Measurements from ENCODE around the gene ALMS1. TPM values are rescaled to one million over a fixed set of nuclear protein-coding genes. Genes with fewer than 3 reads are reported as not detected.
"Not testable (repeated sequence)": the region's sequence is repeated elsewhere in the genome, so short reads cannot be mapped to it uniquely, and the experiment has no call there.

ALMS1 gene
- total RNA-seq, 1 donor from 2014 or later, result 19.4 TPM

DNA sequence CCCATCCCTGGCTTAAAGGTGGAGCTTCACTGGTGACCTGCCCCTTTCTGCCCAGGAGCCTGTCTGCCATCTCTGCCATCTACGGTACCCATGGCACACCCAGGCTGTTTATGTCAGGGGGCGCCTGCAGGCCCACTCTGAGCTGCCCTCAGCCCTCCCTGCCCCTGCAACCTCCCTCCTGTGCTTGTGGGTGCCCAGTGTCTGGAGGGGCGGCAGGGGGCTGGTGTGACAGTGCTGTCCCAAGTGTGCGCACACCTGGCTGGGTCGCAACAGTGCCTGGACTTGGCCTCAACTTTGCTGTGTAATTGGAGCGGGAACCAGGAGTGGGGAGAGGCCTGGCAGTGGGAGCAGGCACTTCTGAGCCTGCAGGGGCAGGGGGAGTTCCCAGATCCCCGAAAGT is 102.4 kb downstream of the ALMS1 start:
- Mint-ChIP-seq H3K27me3 (ENCODE audit: insufficient read depth) (no peaks in the 10 kb centered on the region), H3K4me3 (no peak overlapping the region), H3K27ac (no peak overlapping the region), H3K9me3 (no peaks in the 10 kb centered on the region), H3K36me3 (ENCODE audit: low read depth) (peaks cover 14% of the 10 kb centered on the region), H3K4me1 (ENCODE audit: low read depth) (peaks cover 8% of the 10 kb centered on the region)
- intact Hi-C loops (cut with micrococcal nuclease), result no loop called here
- DNase-seq (ENCODE audit: low spot score), result no peak

DNA sequence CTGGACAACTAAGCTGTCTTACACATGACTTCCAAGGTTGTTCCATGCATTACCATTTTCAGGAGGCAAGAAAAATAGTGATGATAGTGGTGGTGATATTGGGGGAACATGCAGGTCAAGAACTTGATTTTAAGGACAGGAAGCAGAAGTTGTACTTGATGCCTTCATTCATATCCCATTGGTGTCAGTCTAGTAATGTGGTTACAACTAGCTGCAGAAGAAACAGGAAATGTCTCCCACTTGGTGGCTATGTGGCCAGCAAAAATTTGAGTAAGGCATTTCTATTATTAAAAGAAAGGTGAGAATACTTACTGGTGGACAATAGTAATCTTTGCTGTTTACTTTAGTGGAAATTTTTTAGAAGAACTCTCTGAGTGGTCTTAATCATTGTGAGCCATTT is 103.4 kb downstream of the ALMS1 start:
- peaks cover 14% of the 10 kb centered on the region for H3K36me3 Mint-ChIP-seq (ENCODE audit: low read depth)
- intact Hi-C loops (cut with micrococcal nuclease), result no loop called here
- no peaks in the 10 kb centered on the region for H3K27me3 Mint-ChIP-seq (ENCODE audit: insufficient read depth)
- peaks cover 8% of the 10 kb centered on the region for H3K4me1 Mint-ChIP-seq (ENCODE audit: low read depth)
- no peak overlapping the region for H3K4me3 Mint-ChIP-seq
- H3K9me3 Mint-ChIP-seq, result no peaks in the 10 kb centered on the region
- H3K27ac Mint-ChIP-seq, result no peak overlapping the region
- DNase-seq (ENCODE audit: low spot score), result no peak

DNA sequence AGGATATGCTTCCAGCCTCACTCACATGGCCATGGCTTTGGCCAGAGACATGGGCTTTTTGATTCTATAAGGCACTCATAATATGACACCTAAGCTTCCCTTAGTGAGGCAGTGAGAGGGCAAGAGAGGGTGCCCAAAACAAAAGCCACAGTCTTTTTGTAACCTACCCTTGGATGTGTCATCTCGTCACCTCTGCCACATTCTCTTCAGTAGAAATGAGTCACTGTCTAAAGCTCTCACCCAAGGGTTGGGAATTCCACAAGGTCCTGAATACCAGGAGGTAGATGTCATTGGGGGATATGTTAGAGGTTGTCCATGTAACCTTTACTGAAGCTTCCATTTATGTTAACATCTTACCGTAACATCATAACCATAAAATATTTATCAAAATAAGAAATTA is 108.4 kb downstream of the ALMS1 start:
- Mint-ChIP-seq H3K4me3 (no peak overlapping the region), H3K27ac (peak overlapping the region; percentile 30), H3K36me3 (ENCODE audit: low read depth) (peaks cover 14% of the 10 kb centered on the region), H3K27me3 (ENCODE audit: insufficient read depth) (no peaks in the 10 kb centered on the region), H3K9me3 (no peaks in the 10 kb centered on the region), H3K4me1 (ENCODE audit: low read depth) (peaks cover 4% of the 10 kb centered on the region)
- DNase-seq (ENCODE audit: low spot score), result no peak
- intact Hi-C loops (cut with micrococcal nuclease), result no loop called here

DNA sequence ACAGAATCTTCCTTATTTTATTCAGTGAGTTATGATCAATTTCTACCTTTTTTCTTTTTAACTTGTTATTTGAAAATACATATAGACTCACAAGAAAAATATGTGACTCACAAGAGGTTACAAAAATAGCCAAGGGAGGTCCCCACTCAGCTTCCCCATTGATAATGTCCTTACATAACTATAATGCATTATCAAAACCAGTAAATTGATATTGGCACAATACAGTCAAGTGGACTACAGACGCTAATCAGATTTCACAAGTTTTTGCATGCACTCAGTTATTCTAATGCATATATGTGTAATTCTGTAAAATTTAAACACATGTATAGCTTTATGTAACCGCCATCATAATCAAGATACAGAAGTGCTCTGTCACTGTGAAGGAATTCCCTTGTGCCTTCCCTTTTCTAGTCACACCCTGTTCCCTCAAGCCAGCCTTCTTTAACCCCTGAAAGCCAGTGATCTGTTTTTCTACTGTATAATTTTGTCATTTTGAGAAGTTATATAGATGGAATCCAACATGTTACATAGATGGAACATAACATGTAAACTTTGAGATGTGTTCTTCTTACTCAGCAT is 118.4 kb downstream of the ALMS1 start:
- peaks cover 34% of the 10 kb centered on the region for H3K9me3 Mint-ChIP-seq
- no peak overlapping the region for H3K27ac Mint-ChIP-seq
- H3K36me3 Mint-ChIP-seq (ENCODE audit: low read depth), result peaks cover 6% of the 10 kb centered on the region
- peaks cover 2% of the 10 kb centered on the region for H3K27me3 Mint-ChIP-seq (ENCODE audit: insufficient read depth)
- H3K4me1 Mint-ChIP-seq (ENCODE audit: low read depth), result no peaks in the 10 kb centered on the region
- DNase-seq (ENCODE audit: low spot score), result no peak
- intact Hi-C loops (cut with micrococcal nuclease), result no loop called here
- H3K4me3 Mint-ChIP-seq, result no peak overlapping the region

DNA sequence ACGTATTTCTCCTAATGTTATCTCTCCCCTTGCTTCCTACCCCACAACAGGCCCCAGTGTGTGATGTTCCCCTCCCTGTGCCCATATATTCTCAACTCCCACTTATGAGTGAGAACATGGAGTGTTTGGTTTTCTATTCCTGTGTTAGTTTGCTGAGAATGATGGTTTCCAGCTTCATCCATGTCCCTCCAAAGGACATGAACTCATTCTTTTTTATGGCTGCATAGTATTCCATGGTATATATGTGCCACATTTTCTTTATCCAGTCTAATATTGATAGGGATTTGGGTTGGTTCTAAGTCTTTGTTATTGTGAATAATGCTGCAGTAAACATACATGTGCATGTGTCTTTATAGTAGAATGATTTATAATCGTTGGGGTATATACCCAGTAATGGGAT is 119.2 kb downstream of the ALMS1 start:
- H3K4me1 Mint-ChIP-seq (ENCODE audit: low read depth); H3K27me3 Mint-ChIP-seq (ENCODE audit: insufficient read depth); H3K36me3 Mint-ChIP-seq (ENCODE audit: low read depth); H3K4me3 Mint-ChIP-seq; DNase-seq (ENCODE audit: low spot score); intact Hi-C loops (cut with micrococcal nuclease); H3K27ac Mint-ChIP-seq: not testable (repeated sequence)
- peaks cover 39% of the 10 kb centered on the region for H3K9me3 Mint-ChIP-seq

DNA sequence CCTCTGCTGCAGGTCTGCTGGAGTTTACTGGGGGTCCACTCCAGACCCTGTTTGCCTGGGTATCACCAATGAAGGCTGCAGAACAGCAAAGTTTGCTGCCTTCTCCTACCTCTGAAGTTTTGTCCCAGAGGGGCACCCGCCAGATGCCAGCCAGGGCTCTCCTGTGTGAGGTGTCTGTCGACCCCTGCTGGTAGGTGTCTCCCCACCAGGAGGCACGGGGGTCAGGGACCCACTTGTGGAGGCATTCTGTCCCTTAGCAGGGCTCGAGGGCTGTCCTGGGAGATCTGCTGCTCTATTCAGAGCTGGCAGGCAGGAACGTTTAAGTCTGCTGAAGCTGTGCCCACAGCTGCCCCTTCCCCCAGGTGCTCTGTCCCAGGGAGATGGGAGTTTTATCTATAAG is 124.8 kb downstream of the ALMS1 start:
- H3K4me1 Mint-ChIP-seq (ENCODE audit: low read depth); H3K27me3 Mint-ChIP-seq (ENCODE audit: insufficient read depth); DNase-seq (ENCODE audit: low spot score); H3K4me3 Mint-ChIP-seq; intact Hi-C loops (cut with micrococcal nuclease); H3K36me3 Mint-ChIP-seq (ENCODE audit: low read depth); H3K27ac Mint-ChIP-seq: not testable (repeated sequence)
- peaks cover 39% of the 10 kb centered on the region for H3K9me3 Mint-ChIP-seq

DNA sequence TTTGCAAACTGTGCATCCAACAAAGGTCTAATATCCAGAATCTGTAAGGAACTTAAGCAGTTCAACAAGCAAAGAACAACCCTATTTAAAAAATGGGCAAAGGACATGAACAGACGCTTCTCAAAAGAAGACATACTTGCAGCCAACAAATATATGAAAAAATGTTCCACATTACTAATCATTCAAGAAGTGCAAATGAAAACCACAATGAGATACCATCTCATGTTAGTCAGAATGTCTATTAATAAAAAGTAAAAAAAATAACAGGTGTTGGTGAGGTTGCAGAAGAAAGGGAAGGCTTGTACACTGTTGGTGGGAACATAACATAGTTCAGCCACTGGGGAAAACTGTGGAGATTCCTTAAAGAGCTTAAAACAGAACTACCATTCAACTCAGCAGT is 130.4 kb downstream of the ALMS1 start:
- Mint-ChIP-seq H3K36me3 (ENCODE audit: low read depth) (peaks cover 3% of the 10 kb centered on the region), H3K27ac (no peak overlapping the region), H3K9me3 (peaks cover 3% of the 10 kb centered on the region), H3K27me3 (ENCODE audit: insufficient read depth) (no peaks in the 10 kb centered on the region), H3K4me1 (ENCODE audit: low read depth) (no peaks in the 10 kb centered on the region), H3K4me3 (no peak overlapping the region)
- DNase-seq (ENCODE audit: low spot score), result no peak
- intact Hi-C loops (cut with micrococcal nuclease), result no loop called here

DNA sequence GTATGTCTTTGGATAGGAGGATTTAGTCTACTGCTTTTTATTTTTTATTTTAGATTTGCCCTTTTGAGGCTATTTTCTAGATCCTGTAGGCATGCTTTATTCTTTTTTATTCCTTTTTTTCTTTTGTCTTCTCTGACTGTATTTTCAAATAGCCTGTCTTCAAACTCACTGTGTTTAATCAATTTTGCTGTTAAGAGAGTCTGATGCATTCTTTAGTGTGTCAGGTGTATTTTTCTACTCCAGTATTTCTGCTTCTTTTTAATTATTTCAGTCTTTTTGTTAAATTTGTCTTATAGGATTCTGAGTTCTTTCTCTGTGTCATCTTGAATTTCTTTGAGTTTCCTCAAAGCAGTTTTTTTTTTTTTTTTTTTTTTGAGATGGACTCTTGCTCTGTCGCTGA is 143.1 kb downstream of the ALMS1 start:
- no peak for DNase-seq (ENCODE audit: low spot score)
- H3K27ac Mint-ChIP-seq, result no peak overlapping the region
- H3K9me3 Mint-ChIP-seq, result peaks cover 59% of the 10 kb centered on the region
- intact Hi-C loops (cut with micrococcal nuclease), result no loop called here
- H3K27me3 Mint-ChIP-seq (ENCODE audit: insufficient read depth), result no peaks in the 10 kb centered on the region
- no peaks in the 10 kb centered on the region for H3K4me1 Mint-ChIP-seq (ENCODE audit: low read depth)
- H3K36me3 Mint-ChIP-seq (ENCODE audit: low read depth), result peaks cover 28% of the 10 kb centered on the region
- no peak overlapping the region for H3K4me3 Mint-ChIP-seq

DNA sequence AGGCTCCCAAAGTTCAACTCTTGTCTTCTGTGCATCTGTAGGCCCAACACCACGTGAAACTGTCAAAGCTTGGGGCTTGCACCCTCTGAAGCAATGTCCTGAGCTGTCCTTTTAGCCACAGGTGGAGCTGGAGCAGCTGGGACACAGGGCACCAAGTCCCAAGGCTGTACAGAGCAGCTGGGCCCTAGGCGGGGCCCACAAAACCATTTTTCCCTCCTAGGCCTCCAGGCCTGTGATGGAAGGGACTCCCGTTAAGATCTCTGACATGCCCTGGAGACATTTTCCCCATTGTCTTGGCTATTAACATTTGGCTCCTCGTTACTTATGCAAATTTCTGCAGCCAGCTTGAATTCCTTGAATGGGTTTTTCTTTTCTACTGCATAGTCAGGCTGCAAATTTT is 145.1 kb downstream of the ALMS1 start:
- Mint-ChIP-seq H3K9me3 (peaks cover 55% of the 10 kb centered on the region), H3K36me3 (ENCODE audit: low read depth) (peaks cover 29% of the 10 kb centered on the region)
- H3K27ac Mint-ChIP-seq; DNase-seq (ENCODE audit: low spot score); H3K4me3 Mint-ChIP-seq; intact Hi-C loops (cut with micrococcal nuclease); H3K4me1 Mint-ChIP-seq (ENCODE audit: low read depth); H3K27me3 Mint-ChIP-seq (ENCODE audit: insufficient read depth): not testable (repeated sequence)

DNA sequence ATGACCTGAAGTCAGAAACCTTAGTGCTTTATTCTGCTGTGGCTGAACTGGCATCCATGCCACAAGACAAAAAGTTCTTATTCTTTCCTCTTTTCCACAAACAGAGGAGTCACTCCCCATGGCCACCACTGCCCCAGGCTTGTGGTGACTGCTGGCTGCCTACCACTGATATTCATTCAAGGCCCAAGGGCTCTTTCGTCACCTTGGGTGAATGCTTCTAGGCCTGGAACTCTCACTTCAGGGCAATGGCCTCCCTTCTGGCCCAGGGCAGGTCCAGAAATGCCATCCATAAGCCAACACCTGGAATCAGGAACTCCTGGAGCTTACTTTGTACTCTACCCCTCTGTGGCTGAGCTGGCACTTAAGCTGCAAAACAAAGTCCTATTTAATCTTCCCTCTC is 146.7 kb downstream of the ALMS1 start:
- no peak overlapping the region for H3K4me3 Mint-ChIP-seq
- no peak overlapping the region for H3K27ac Mint-ChIP-seq
- intact Hi-C loops (cut with micrococcal nuclease), result no loop called here
- H3K36me3 Mint-ChIP-seq (ENCODE audit: low read depth), result peaks cover 31% of the 10 kb centered on the region
- no peaks in the 10 kb centered on the region for H3K27me3 Mint-ChIP-seq (ENCODE audit: insufficient read depth)
- no peak for DNase-seq (ENCODE audit: low spot score)
- no peaks in the 10 kb centered on the region for H3K4me1 Mint-ChIP-seq (ENCODE audit: low read depth)
- peaks cover 46% of the 10 kb centered on the region for H3K9me3 Mint-ChIP-seq

DNA sequence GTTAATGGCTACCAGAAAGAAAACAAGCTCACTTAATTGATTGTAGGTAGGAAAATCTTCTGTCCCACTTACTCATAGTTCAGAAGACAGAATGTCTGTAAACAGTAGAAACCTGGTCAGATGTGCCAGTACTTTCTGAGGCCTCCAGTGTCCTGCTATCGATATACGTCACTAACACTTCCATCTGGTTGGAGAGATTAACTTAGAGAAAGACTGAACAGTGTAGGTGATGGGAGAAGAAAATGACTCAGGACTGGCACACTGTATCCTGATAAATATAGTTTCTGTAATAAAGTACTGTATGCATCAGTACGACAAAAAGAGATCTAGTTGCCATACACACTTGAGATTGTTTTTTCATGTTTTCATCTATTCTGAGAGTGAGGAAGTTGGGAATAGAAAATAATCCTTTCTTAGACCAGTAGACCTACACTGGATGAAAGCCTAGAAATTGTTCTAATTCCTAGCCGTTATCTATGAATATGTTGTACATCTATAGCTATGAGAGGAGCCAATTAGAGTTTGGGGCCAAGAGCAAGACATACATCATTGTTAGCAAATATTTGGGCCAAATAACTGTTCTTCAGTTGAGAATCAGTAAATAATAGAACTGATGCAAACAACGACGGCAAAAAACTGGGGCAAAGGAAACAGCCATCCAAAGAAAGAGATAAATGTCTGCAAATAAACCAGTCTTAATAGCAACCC is 150.7 kb downstream of the ALMS1 start:
- Mint-ChIP-seq H3K4me3 (no peak overlapping the region), H3K4me1 (ENCODE audit: low read depth) (no peaks in the 10 kb centered on the region), H3K27me3 (ENCODE audit: insufficient read depth) (no peaks in the 10 kb centered on the region), H3K27ac (no peak overlapping the region), H3K9me3 (peaks cover 25% of the 10 kb centered on the region), H3K36me3 (ENCODE audit: low read depth) (peaks cover 28% of the 10 kb centered on the region)
- intact Hi-C loops (cut with micrococcal nuclease), result no loop called here
- DNase-seq (ENCODE audit: low spot score), result no peak

DNA sequence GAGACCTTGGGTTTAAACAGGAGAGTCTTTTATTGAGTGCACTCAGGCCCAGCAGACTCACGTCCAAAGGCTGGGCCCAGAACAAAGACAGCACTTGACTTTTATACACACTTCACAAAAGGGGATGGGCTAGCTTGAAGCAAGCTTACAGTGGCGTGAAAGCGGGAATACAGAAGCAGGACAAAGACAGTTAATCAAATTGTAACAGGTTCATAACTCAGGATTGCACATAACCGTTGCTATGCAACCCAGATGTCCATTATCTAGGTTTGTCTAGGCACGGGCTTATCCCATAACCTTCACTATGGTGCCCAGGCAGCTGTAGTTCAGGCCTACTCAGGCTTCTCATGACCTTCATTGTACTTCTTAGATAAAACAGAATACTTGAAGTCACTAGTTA is 175.2 kb downstream of the ALMS1 start:
- H3K36me3 Mint-ChIP-seq (ENCODE audit: low read depth); H3K27me3 Mint-ChIP-seq (ENCODE audit: insufficient read depth); H3K4me1 Mint-ChIP-seq (ENCODE audit: low read depth); DNase-seq (ENCODE audit: low spot score); intact Hi-C loops (cut with micrococcal nuclease); H3K27ac Mint-ChIP-seq; H3K9me3 Mint-ChIP-seq; H3K4me3 Mint-ChIP-seq: not testable (repeated sequence)

DNA sequence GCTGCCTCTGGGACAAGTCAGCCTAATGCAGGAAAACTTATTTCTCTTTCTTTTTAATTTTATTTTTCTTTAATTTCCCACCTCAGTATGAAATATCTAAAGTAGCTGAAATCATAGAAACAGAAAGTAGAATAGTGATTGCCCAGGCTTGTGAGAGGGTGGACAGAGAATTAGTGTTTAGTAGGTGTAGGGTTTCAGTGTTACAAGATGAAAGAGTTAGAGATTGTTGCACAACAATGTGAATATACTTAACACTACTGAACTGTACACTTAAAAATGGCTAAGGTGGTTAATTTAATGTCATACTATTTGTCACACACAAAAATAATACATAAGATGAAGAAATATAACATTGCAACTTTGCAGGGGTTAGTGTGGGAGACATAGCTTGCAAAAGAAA is 175.8 kb downstream of the ALMS1 start:
- no peaks in the 10 kb centered on the region for H3K27me3 Mint-ChIP-seq (ENCODE audit: insufficient read depth)
- no peak for DNase-seq (ENCODE audit: low spot score)
- no peak overlapping the region for H3K27ac Mint-ChIP-seq
- H3K36me3 Mint-ChIP-seq (ENCODE audit: low read depth), result peaks cover 6% of the 10 kb centered on the region
- no peak overlapping the region for H3K4me3 Mint-ChIP-seq
- H3K4me1 Mint-ChIP-seq (ENCODE audit: low read depth), result no peaks in the 10 kb centered on the region
- H3K9me3 Mint-ChIP-seq, result no peaks in the 10 kb centered on the region
- intact Hi-C loops (cut with micrococcal nuclease), result no loop called here

DNA sequence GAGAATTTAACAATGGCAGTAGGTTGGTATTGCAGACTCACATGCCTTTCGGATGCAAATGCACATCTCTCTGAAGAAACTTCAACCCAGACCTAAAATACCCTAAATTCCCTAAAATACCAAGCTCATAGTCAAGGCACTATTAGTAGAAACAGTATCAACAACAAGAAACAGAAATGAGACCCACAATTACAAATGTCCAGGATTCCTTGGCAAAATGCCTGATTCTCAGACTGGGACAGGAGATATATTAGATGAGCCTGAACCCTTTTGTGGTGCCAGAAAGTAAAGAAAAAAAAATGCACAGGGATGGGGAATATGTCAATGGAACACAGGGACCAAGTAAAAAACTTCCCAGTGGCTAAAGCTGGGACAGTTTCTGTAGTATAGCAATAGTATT is 179.3 kb downstream of the ALMS1 start:
- Mint-ChIP-seq H3K4me3 (no peak overlapping the region), H3K9me3 (no peaks in the 10 kb centered on the region), H3K27ac (no peak overlapping the region), H3K27me3 (ENCODE audit: insufficient read depth) (no peaks in the 10 kb centered on the region), H3K4me1 (ENCODE audit: low read depth) (no peaks in the 10 kb centered on the region), H3K36me3 (ENCODE audit: low read depth) (peaks cover 4% of the 10 kb centered on the region)
- intact Hi-C loops (cut with micrococcal nuclease), result no loop called here
- no peak for DNase-seq (ENCODE audit: low spot score)

Measured in activated T-helper 1 cell treated with anti-CD3 and anti-CD28 coated beads, Interleukin-12 subunit alpha, Interleukin-12 subunit beta, Interleukin-2, Interleukin-4 antibody, amounts not matched to agents 30 ng/mL and 10 ng/mL and 1 ng/mL, durations not matched to agents 14 hours and 24 hours and 36 hours (primary cell).